OCI-LY3 (cell line): ENCODE data around the gene CATSPERZ.

Source experiments
- EZH2phosphoT487 ChIP-seq: fragments of 200-600 bp; shearing (Covaris generic); IDR thresholded peaks from 2 replicates; pipeline ENCODE4 v1.6.1; 2018; ENCODE audit warnings: antibody characterized with exemption, mixed run types, low read depth
- TF ChIP-seq, protein P1 (sequence below): fragments of 200-600, 300-600 bp; sonication (generic); IDR thresholded peaks from 2 replicates; pipeline ENCODE4 v1.5.1; 2014; ENCODE audit warnings: antibody characterized with exemption, low read length, low read depth

- TF ChIP-seq, protein P1, sequence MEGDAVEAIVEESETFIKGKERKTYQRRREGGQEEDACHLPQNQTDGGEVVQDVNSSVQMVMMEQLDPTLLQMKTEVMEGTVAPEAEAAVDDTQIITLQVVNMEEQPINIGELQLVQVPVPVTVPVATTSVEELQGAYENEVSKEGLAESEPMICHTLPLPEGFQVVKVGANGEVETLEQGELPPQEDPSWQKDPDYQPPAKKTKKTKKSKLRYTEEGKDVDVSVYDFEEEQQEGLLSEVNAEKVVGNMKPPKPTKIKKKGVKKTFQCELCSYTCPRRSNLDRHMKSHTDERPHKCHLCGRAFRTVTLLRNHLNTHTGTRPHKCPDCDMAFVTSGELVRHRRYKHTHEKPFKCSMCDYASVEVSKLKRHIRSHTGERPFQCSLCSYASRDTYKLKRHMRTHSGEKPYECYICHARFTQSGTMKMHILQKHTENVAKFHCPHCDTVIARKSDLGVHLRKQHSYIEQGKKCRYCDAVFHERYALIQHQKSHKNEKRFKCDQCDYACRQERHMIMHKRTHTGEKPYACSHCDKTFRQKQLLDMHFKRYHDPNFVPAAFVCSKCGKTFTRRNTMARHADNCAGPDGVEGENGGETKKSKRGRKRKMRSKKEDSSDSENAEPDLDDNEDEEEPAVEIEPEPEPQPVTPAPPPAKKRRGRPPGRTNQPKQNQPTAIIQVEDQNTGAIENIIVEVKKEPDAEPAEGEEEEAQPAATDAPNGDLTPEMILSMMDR: no peak
- no peak for TF ChIP-seq EZH2phosphoT487
These were observed 32.8 kb upstream of the CATSPERZ start for GRCh38 chr11:64267207-64267945.
